Epidermal melanocyte (primary cell): ENCODE results near the gene JAML.
A peak's percentile ranks its signal among the peaks of the same experiment; 100 is the strongest.

Experiments
- DNase-seq: peaks from one replicate; pipeline ENCODE4 v3.0.0; 2011; ENCODE audit warnings: low spot score; ENCODE audit not compliant: insufficient read length

The JAML gene

GRCh38 chr11:118168751-118169150, 56.1 kb downstream of the JAML start:
- no peak for DNase-seq

GRCh38 chr11:118168316-118168715, 56.5 kb downstream of the JAML start:
- DNase-seq = no peak

DNA sequence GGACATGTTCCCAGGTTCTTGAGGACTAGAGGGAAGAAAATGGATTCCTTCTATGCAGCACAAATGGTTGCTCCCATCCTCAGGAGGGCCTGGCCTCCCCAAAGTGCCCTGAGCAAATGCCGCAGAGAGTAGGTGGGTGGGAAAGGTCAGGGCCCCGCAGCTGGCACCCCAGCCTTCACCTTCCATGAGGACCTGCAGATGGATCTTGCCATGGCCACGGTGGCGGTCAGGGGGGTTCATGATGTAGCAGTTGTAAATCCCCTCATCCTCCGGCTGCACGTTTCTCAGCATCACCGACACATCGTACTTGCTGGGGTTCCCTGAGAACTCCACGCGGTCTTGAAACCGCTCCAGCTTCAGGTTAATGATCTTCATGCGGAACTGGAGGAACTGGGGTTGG, 56.9 kb downstream of the JAML start:
- DNase-seq = no peak

DNA sequence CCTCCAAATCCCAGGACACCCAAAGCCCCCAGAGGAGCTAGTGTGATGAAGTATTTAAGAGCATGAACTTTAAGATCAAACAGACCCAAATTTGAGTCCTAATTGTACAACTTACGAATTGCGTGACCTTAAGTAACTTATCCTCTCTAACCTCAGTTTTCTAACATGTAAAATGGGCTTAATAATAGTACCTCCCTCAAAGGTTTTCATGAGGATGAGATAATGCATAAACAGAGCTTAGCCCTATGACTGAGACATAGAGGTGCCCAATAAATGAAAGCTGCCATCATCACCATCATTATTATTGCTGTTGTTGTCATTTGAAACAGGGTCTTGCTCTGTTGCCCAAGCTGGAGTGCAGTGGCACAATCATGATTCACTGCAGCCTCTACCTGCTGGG, 57.6 kb downstream of the JAML start:
- DNase-seq = no peak

GRCh38 chr11:118166641-118167040, 58.2 kb downstream of the JAML start:
- no peak for DNase-seq

- DNase-seq = no peak
These were observed 59.9 kb downstream of the JAML start for GRCh38 chr11:118164885-118165284.

DNA sequence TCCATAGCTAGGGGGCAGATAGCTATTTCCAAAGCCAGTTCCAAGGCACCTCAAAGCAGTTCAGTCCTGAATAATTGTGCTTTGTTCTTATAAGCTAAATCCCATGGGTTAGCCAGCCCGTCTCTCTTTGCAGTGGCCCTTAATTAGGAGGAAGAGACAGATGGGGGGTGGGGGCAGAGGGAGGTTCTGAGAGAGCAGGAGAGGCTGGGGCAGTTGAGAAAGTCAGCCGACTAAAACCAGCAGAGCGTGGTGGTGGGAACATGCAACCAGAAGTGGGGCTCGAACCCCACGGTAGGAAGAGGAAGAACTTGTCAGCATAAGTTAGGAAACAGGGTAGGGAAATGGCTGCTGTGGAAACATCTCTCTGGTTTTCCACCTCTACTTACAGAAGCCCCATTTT, 61.3 kb downstream of the JAML start:
- DNase-seq = no peak

DNA sequence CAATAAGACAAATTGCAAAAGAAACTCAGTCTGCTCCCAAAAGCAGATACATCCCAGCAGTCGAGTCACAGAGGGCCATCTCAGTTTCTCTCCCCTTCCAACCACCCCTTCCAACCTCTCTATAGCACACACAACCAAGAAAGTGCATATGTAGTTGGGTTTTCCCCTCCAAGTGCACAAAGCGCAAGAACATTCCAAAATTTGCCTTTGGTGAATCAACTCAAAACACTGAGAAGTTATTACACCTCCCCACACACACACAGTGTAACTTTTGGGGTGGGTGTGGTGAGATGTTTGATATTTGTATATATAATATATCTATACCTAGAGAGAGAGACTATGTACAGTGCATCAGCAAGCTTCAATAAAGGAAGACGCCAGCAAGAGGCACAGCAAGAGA, 62.0 kb downstream of the JAML start:
- no peak for DNase-seq

DNA sequence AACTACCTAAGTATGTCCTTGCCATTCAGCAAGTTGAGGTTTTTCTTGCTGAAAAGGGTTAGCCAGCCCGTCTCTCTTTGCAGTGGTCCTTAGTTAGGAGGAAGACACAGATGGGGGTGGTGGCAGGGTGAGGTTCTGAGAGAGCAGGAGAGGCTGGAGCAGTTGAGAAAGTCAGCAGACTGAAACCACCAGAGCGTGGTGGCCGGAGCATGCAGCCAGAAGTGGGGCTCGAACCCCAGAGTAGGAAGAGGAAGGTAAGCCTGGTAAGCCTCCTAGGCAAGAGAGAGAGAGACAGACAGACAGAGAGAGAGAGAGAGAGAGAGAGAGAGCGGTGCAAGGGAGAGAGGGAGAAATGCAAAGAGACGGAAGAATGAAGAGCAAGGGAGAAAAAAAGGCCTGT, 63.0 kb downstream of the JAML start:
- no peak for DNase-seq

DNA sequence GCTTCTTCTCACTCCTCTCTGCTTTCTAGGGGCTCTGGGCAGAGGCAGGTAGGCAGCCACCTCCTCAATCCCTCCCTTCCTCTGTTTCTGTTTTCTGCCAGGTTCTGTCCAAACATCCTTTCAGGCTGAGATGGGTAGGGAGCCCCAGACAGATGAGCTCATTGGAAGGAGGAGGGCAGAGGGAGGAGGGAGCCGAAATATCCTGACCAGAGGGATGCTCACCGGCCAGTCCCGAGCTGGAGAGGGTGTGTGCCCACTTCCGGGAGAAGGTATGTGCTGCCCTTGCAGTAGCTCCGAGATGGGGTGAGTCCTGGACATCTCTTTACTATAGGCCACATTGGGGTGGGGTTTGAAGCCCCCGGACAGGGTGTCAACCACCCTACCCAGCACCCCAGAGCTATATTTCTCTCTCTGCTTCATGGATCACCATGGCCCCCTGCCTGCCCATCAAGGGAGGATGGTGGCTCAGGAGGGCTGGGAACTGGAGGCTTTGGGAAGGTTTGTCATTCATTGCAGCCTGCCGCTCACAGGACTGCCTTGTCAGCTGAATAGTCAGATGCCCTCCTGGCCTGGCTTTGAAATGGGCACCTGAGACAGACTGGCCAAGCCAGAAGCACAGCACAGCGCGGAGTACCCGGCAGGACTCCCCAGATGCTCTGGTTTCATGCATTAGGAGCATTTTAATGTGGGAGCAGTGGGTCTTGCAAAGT, 67.5 kb downstream of the JAML start:
- DNase-seq = no peak

- no peak for DNase-seq
These were observed 68.2 kb downstream of the JAML start for GRCh38 chr11:118156531-118157185.

DNA sequence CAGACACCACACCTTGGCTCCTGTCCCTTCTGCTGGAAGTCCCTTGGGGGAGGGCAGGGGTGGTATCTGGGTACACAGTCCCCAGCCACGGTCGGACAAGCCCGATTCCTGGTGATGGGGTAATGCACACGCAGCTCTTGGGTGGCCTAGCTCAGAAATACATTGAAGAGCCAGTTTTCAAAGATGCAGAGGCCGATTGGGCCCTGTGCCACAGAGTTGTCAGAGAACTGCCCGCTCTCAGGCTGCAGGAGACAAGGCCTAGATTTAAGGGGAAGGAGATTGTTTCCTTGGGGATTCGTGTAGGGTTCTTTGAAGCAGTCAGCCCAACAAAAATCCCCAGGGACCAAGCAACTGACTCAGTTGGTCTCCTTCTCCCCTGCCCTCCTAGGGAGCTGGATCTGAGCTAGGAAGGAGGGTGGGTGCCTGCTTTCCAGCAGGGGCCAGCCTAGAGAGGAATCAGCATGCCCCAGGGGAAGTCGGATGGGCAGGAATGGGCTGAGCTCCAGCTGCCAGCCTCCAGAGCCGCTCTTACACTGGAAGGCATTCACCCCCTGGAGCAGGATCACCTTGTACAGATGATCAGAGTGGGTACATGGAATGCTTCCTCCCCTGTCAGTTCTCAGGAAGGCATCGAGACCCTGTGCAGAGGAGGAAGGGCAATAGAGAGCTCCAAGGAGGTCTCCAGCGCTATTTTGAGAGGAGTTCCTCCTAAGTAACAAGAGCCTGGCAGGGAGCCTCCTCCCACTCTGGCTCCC, 68.9 kb downstream of the JAML start:
- DNase-seq = no peak

- DNase-seq = no peak
These were observed 70.2 kb downstream of the JAML start for GRCh38 chr11:118154641-118155040.

- DNase-seq = no peak
These were observed 70.8 kb downstream of the JAML start for GRCh38 chr11:118153976-118154375.

DNA sequence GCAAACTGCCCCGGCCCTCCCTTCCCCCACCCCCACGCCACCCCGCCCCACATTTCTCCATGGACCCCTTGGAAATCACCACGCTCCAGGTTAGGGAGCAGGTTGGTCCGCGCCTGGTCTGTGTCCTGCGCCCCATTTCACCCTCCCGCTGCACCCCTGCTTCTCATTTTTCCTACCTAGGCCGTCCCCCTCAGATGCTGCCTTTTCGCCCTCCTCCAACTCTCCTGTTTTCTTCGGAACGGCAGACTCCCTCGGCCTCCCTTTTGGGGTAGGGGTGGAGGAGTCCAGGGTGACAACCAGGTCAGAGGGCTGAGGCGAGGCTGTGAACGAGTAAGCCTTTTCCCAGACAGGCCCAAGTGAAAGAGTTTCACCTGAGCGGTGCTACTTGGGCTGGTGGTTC, 71.3 kb downstream of the JAML start:
- DNase-seq = no peak

- peak; percentile 90 for DNase-seq
These were observed 72.0 kb downstream of the JAML start, which contains the start of gene SCN4B for GRCh38 chr11:118152552-118153471. SCN4B (minus strand) TSS chr11:118152823; CDS start chr11:118152673, 150 bp downstream.

DNA sequence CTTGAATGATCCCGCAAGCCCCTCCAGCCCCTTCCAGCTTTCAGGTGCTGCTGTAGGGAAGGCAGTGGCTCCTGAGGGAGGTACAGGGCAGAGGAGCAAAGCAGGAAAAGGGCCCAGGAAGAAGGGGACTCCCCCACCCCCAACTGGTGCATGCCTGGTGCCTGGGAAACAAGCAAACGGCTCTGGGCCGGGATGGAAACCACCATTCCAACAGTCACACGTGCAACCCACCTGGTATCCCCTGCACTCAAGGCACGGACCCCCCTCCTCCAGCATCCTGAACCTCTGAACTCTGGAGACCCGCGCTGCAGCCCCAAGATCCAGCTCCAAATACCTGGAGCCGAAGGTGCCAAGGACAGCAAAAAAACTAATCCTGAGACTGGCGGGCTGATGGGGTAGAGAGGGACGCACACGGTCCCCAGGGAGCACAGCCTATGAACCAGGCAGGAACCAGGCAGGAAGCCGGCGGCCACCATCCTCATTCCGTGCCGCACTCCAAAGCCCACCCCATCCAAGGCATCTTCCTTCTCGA, 72.7 kb downstream of the JAML start:
- DNase-seq = no peak

GRCh38 chr11:118151431-118151830, 73.4 kb downstream of the JAML start:
- no peak for DNase-seq

GRCh38 chr11:118149493-118149892, 75.3 kb downstream of the JAML start:
- no peak for DNase-seq

DNA sequence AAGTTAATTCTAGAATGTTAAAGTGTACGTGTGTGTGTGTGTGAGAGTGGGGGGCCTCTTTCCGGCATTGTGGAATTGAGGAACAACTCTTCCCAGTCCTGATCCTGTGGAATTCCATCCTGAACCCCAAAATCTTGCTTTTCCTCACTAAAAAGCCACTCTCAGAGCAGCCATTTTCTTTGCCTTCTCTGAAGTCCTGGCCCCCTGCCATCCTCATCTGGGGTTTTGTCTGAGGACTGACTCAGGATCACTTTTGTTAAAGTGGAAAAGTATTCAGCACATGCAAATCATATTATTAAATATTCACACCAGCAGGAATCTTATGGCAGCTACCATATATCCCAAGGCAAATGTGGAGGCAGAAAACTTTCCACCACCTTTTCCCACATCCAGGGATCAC, 76.0 kb downstream of the JAML start:
- DNase-seq = no peak

DNA sequence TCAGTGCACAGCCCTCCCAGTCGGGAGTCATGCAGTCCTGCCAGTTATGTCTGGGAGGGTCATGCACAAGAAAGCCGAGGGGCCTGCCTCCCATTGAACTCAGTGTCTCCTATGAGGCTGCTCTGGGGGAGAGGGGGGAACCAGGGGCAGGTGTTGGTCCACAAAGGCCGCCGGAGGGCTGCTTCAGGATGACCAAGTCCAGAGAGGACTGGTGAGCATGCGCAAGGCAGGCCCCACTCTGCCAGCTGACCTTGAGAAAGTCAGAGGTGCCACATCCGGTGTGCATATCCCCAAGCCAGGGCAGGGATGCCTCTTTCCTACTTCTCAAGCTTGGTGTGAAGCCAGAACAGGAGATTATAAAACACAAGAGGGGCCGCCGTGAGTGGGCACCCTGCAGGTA, 76.6 kb downstream of the JAML start:
- DNase-seq = no peak
